Measurements from ENCODE around the gene LRRN3. TPM values are rescaled to one million over a fixed set of nuclear protein-coding genes. Genes with fewer than 3 reads are reported as not detected.

LRRN3 gene
- total RNA-seq, 1 experiment from 2014 or later, result not detected

GRCh38 chr7:111138586-111138985, 47.7 kb downstream of the LRRN3 start:
- CTCF ChIA-PET, result interaction anchor here (0.6 kb wide), 1 partner anchor 400 kb away, joined by 3 read pairs; no protein-coding TSS in a partner anchor

GRCh38 chr7:111140091-111140865, 49.4 kb downstream of the LRRN3 start:
- no TSS peak for BruUV-seq (replicated peaks)
- no peak for TF ChIP-seq CTCF (IDR thresholded peaks at IDR 0.05; ENCODE audit: unreplicated experiment)
- no peak overlapping the region for H3K27ac Mint-ChIP-seq (ENCODE audit: unreplicated experiment)

More at GRCh38 chr7:111138586-111138985, 47.7 kb downstream of the LRRN3 start:
- Mint-ChIP-seq H3K36me3 (ENCODE audit: insufficient read depth, unreplicated experiment) (no peaks in the 10 kb centered on the region), H3K27me3 (ENCODE audit: unreplicated experiment) (no peaks in the 10 kb centered on the region), H3K27ac (ENCODE audit: unreplicated experiment) (peak overlapping the region; percentile 70), H3K4me3 (ENCODE audit: low read depth, unreplicated experiment) (no peak overlapping the region), H3K9me3 (ENCODE audit: low read depth, unreplicated experiment) (no peaks in the 10 kb centered on the region), H3K4me1 (ENCODE audit: low read depth, unreplicated experiment) (peaks cover 10% of the 10 kb centered on the region)
- intact Hi-C loops (cut with micrococcal nuclease; ENCODE audit: unreplicated experiment), result loop anchor here (10.0 kb wide), 1 partner anchor 56 kb away; no protein-coding TSS in a partner anchor
- no peak for TF ChIP-seq CTCF (IDR thresholded peaks at IDR 0.05; ENCODE audit: unreplicated experiment)
- no TSS peak for BruUV-seq (replicated peaks)
- no peak for DNase-seq

GRCh38 chr7:111145472-111145871, 54.5 kb downstream of the LRRN3 start:
- H3K4me1 Mint-ChIP-seq (ENCODE audit: low read depth, unreplicated experiment), result no peaks in the 10 kb centered on the region
- no peaks in the 10 kb centered on the region for H3K36me3 Mint-ChIP-seq (ENCODE audit: insufficient read depth, unreplicated experiment)
- no peaks in the 10 kb centered on the region for H3K9me3 Mint-ChIP-seq (ENCODE audit: low read depth, unreplicated experiment)
- intact Hi-C loops (cut with micrococcal nuclease; ENCODE audit: unreplicated experiment), result no loop called here
- H3K27me3 Mint-ChIP-seq (ENCODE audit: unreplicated experiment), result no peaks in the 10 kb centered on the region
- H3K4me3 Mint-ChIP-seq (ENCODE audit: low read depth, unreplicated experiment), result no peak overlapping the region
- DNase-seq, result no peak
- no TSS peak for BruUV-seq (replicated peaks)
- CTCF ChIA-PET, result no interaction called here
- no peak for TF ChIP-seq CTCF (IDR thresholded peaks at IDR 0.05; ENCODE audit: unreplicated experiment)
- no peak overlapping the region for H3K27ac Mint-ChIP-seq (ENCODE audit: unreplicated experiment)

More at GRCh38 chr7:111140091-111140865, 49.4 kb downstream of the LRRN3 start:
- CTCF ChIA-PET, result no interaction called here
- H3K9me3 Mint-ChIP-seq (ENCODE audit: low read depth, unreplicated experiment), result no peaks in the 10 kb centered on the region
- H3K4me1 Mint-ChIP-seq (ENCODE audit: low read depth, unreplicated experiment), result peaks cover 10% of the 10 kb centered on the region
- no peaks in the 10 kb centered on the region for H3K27me3 Mint-ChIP-seq (ENCODE audit: unreplicated experiment)
- H3K4me3 Mint-ChIP-seq (ENCODE audit: low read depth, unreplicated experiment), result no peak overlapping the region
- H3K36me3 Mint-ChIP-seq (ENCODE audit: insufficient read depth, unreplicated experiment), result no peaks in the 10 kb centered on the region
- intact Hi-C loops (cut with micrococcal nuclease; ENCODE audit: unreplicated experiment), result no loop called here
- no peak for DNase-seq

GRCh38 chr7:111146136-111146535, 55.2 kb downstream of the LRRN3 start:
- TF ChIP-seq CTCF (IDR thresholded peaks at IDR 0.05; ENCODE audit: unreplicated experiment), result no peak
- H3K27ac Mint-ChIP-seq (ENCODE audit: unreplicated experiment), result no peak overlapping the region
- H3K27me3 Mint-ChIP-seq (ENCODE audit: unreplicated experiment), result no peaks in the 10 kb centered on the region

More at GRCh38 chr7:111146136-111146535, 55.2 kb downstream of the LRRN3 start:
- Mint-ChIP-seq H3K9me3 (ENCODE audit: low read depth, unreplicated experiment) (no peaks in the 10 kb centered on the region), H3K4me3 (ENCODE audit: low read depth, unreplicated experiment) (no peak overlapping the region), H3K4me1 (ENCODE audit: low read depth, unreplicated experiment) (no peaks in the 10 kb centered on the region), H3K36me3 (ENCODE audit: insufficient read depth, unreplicated experiment) (no peaks in the 10 kb centered on the region)
- intact Hi-C loops (cut with micrococcal nuclease; ENCODE audit: unreplicated experiment), result no loop called here
- no peak for DNase-seq
- CTCF ChIA-PET, result no interaction called here
- BruUV-seq (replicated peaks), result no TSS peak
